ENCODE results near the gene IFT20.

IFT20 gene

GRCh38 chr17:28345419-28346198 is 10.3 kb upstream of the IFT20 start:
- TF ChIP-seq TOX (CRISPR knock-in tag; IDR thresholded peaks at IDR 0.05; ENCODE audit: borderline replicate concordance) (no peak), SNAI2 (CRISPR knock-in tag; IDR thresholded peaks at IDR 0.05) (no peak), ZC3H10 (CRISPR knock-in tag; IDR thresholded peaks at IDR 0.05) (no peak), ZNF70 (CRISPR knock-in tag; IDR thresholded peaks at IDR 0.05) (no peak), CREB5 (CRISPR knock-in tag; IDR thresholded peaks at IDR 0.05; ENCODE audit: low read depth) (no peak)
- TF ChIP-seq, protein P1, sequence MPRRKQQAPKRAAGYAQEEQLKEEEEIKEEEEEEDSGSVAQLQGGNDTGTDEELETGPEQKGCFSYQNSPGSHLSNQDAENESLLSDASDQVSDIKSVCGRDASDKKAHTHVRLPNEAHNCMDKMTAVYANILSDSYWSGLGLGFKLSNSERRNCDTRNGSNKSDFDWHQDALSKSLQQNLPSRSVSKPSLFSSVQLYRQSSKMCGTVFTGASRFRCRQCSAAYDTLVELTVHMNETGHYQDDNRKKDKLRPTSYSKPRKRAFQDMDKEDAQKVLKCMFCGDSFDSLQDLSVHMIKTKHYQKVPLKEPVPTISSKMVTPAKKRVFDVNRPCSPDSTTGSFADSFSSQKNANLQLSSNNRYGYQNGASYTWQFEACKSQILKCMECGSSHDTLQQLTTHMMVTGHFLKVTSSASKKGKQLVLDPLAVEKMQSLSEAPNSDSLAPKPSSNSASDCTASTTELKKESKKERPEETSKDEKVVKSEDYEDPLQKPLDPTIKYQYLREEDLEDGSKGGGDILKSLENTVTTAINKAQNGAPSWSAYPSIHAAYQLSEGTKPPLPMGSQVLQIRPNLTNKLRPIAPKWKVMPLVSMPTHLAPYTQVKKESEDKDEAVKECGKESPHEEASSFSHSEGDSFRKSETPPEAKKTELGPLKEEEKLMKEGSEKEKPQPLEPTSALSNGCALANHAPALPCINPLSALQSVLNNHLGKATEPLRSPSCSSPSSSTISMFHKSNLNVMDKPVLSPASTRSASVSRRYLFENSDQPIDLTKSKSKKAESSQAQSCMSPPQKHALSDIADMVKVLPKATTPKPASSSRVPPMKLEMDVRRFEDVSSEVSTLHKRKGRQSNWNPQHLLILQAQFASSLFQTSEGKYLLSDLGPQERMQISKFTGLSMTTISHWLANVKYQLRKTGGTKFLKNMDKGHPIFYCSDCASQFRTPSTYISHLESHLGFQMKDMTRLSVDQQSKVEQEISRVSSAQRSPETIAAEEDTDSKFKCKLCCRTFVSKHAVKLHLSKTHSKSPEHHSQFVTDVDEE (CRISPR knock-in tag; IDR thresholded peaks at IDR 0.05), result no peak
- no peak for ATAC-seq

DNA sequence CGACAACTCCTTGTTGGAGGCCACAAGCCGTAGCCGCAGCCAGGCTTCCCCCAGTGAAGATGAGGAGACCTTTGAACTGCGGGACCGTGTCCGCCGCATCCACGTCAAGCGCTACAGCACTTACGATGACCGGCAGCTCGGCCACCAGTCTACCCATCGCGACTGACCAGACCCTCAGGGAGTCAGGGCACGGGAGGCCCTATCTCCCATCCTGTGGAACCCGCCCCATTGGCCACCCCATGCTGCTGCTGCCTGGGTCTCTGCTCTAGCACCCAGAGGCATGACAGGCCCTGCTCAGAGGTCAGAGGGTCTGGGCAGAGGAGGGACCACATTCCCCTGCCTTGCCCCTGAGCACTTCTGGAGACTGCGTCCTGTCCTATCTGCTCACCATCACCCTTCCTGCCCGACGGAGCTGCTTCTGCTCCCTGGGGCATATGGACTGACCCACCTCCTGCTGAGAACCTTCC is 9.2 kb upstream of the IFT20 start:
- ATAC-seq, result no peak
- no peak for TF ChIP-seq POU6F1 (CRISPR knock-in tag; IDR thresholded peaks at IDR 0.05; ENCODE audit: borderline replicate concordance, low read depth)
- no peak for TF ChIP-seq ZFP30 (CRISPR knock-in tag; IDR thresholded peaks at IDR 0.05)
- no peak for TF ChIP-seq ZNF70 (CRISPR knock-in tag; IDR thresholded peaks at IDR 0.05)
- no peak for TF ChIP-seq CSDC2 (CRISPR knock-in tag; IDR thresholded peaks at IDR 0.05)
- no peak for TF ChIP-seq PPARA (CRISPR knock-in tag; IDR thresholded peaks at IDR 0.05; ENCODE audit: borderline replicate concordance)
- no peak for TF ChIP-seq ZNF8 (CRISPR knock-in tag; IDR thresholded peaks at IDR 0.05)
- no peak for TF ChIP-seq CSRNP3 (CRISPR knock-in tag; IDR thresholded peaks at IDR 0.05)
- TF ChIP-seq ZFP3 (CRISPR knock-in tag; IDR thresholded peaks at IDR 0.05), result no peak
- no peak for TF ChIP-seq BACH2 (CRISPR knock-in tag; IDR thresholded peaks at IDR 0.05; ENCODE audit: borderline replicate concordance)
- TF ChIP-seq OSR1 (CRISPR knock-in tag; IDR thresholded peaks at IDR 0.05), result no peak
- no peak for TF ChIP-seq GLIS3 (CRISPR knock-in tag; IDR thresholded peaks at IDR 0.05)
- TF ChIP-seq CREB5 (CRISPR knock-in tag; IDR thresholded peaks at IDR 0.05; ENCODE audit: low read depth), result no peak

DNA sequence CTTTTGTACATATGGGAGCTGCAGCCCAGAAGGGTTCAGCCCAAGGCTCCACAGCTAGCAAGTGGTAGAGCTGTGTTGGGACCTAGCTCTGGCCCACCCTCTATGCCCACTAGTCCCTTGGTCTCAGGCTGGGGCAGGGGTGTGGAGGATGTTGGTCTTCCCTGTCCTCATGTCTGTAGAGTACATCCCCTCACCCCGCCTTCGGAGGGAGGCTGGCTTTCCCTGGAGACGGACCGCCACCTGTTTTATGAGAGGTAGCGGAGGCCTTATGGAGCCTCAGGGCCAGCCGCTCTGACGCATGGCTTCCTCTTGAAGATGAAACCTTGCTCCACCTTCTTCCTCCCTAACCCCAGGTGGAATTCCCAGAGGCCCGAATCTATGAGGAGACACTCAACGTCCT is 8.7 kb upstream of the IFT20 start:
- no peak for ATAC-seq
- no peak for TF ChIP-seq ISL1 (CRISPR knock-in tag; IDR thresholded peaks at IDR 0.05)
- no peak for TF ChIP-seq PATZ1 (CRISPR knock-in tag; IDR thresholded peaks at IDR 0.05; ENCODE audit: borderline replicate concordance)
- TF ChIP-seq, protein P1 (CRISPR knock-in tag; IDR thresholded peaks at IDR 0.05), result no peak
- no peak for TF ChIP-seq SNAI2 (CRISPR knock-in tag; IDR thresholded peaks at IDR 0.05)
- TF ChIP-seq ZC3H10 (CRISPR knock-in tag; IDR thresholded peaks at IDR 0.05), result no peak
- no peak for TF ChIP-seq TCF4 (CRISPR knock-in tag; IDR thresholded peaks at IDR 0.05; ENCODE audit: borderline replicate concordance)
- TF ChIP-seq ZFP3 (CRISPR knock-in tag; IDR thresholded peaks at IDR 0.05), result no peak
- TF ChIP-seq CREB5 (CRISPR knock-in tag; IDR thresholded peaks at IDR 0.05; ENCODE audit: low read depth), result no peak
- no peak for TF ChIP-seq TOX (CRISPR knock-in tag; IDR thresholded peaks at IDR 0.05; ENCODE audit: borderline replicate concordance)
- TF ChIP-seq GLIS3 (CRISPR knock-in tag; IDR thresholded peaks at IDR 0.05), result no peak
- TF ChIP-seq CSDC2 (CRISPR knock-in tag; IDR thresholded peaks at IDR 0.05), result no peak
- TF ChIP-seq ARNTL (CRISPR knock-in tag; IDR thresholded peaks at IDR 0.05; ENCODE audit: borderline replicate concordance, low read depth), result no peak
- TF ChIP-seq RARB (CRISPR knock-in tag; IDR thresholded peaks at IDR 0.05), result no peak
- TF ChIP-seq ZNF565 (CRISPR knock-in tag; conservative IDR thresholded peaks at IDR 0.05; ENCODE audit: low read depth), result no peak

Measured in SK-N-SH treated with all-trans-retinoic acid at 6 μM for 48 hours (cell line).